ENCODE data around the gene PLEKHH2. TPM values are rescaled to one million over a fixed set of nuclear protein-coding genes. Genes with fewer than 3 reads are reported as not detected.
A peak's percentile ranks its signal among the peaks of the same experiment; 100 is the strongest.
"Not testable (repeated sequence)": the region's sequence is repeated elsewhere in the genome, so short reads cannot be mapped to it uniquely, and the experiment has no call there.

Gene PLEKHH2
- total RNA-seq, 3 donors from 2014 or later = 42.1 to 67.2 (median 63.5) TPM

GRCh38 chr2:43631618-43632317 lies 5.3 kb upstream of the PLEKHH2 start:
- peak overlapping the region in 1 of 2 donors; percentile 41 for H3K27ac ChIP-seq
- no peak overlapping the region for H3K4me3 ChIP-seq
- no peaks in the 10 kb centered on the region for H3K36me3 ChIP-seq
- intact Hi-C loops (cut with DNase I; ENCODE audit: low total_unique reads) = no loop called here
- no peaks in the 10 kb centered on the region for H3K4me1 ChIP-seq
- H3K9me3 ChIP-seq = no peaks in the 10 kb centered on the region
- H3K27me3 ChIP-seq = no peaks in the 10 kb centered on the region
- no peak for DNase-seq (ENCODE audit: low spot score in 2 of 2)
- TF ChIP-seq POLR2AphosphoS5 (IDR thresholded peaks at IDR 0.05) = no peak
- no peak for TF ChIP-seq POLR2A (IDR thresholded peaks at IDR 0.05)
- no peak for TF ChIP-seq CTCF (IDR thresholded peaks at IDR 0.05)

- no peaks in the 10 kb centered on the region for H3K27me3 ChIP-seq
- DNase-seq (ENCODE audit: low spot score in 2 of 2) = no peak
- no peaks in the 10 kb centered on the region for H3K36me3 ChIP-seq
- peak overlapping the region; percentile 15 to 35 for H3K27ac ChIP-seq
- no peaks in the 10 kb centered on the region for H3K9me3 ChIP-seq
- intact Hi-C loops (cut with DNase I; ENCODE audit: low total_unique reads) = no loop called here
- TF ChIP-seq CTCF (IDR thresholded peaks at IDR 0.05) (no peak), POLR2A (IDR thresholded peaks at IDR 0.05) (no peak), POLR2AphosphoS5 (IDR thresholded peaks at IDR 0.05) (no peak)
- no peaks in the 10 kb centered on the region for H3K4me1 ChIP-seq
- peak overlapping the region in 1 of 3 donors; percentile 16 for H3K4me3 ChIP-seq
Observed at GRCh38 chr2:43634604-43635306, 2.3 kb upstream of the PLEKHH2 start.

GRCh38 chr2:43636153-43636552 lies 907 bp upstream of the PLEKHH2 start:
- H3K4me1 ChIP-seq; H3K4me3 ChIP-seq; DNase-seq (ENCODE audit: low spot score in 2 of 2); H3K36me3 ChIP-seq; intact Hi-C loops (cut with DNase I; ENCODE audit: low total_unique reads); H3K27ac ChIP-seq; H3K27me3 ChIP-seq; H3K9me3 ChIP-seq: not testable (repeated sequence)

- Histone ChIP-seq H3K36me3 (no peaks in the 10 kb centered on the region), H3K27me3 (no peaks in the 10 kb centered on the region), H3K4me3 (peak overlapping the region; percentile 89 to 95 (median 95)), H3K27ac (peak overlapping the region; percentile 89 to 91), H3K4me1 (no peaks in the 10 kb centered on the region), H3K9me3 (no peaks in the 10 kb centered on the region)
- no peak for DNase-seq (ENCODE audit: low spot score in 2 of 2)
- TF ChIP-seq POLR2AphosphoS5 (IDR thresholded peaks at IDR 0.05) = no peak
- intact Hi-C loops (cut with DNase I; ENCODE audit: low total_unique reads) = no loop called here
Observed at GRCh38 chr2:43636621-43637020, 439 bp upstream of the PLEKHH2 start.

GRCh38 chr2:43642363-43642762 lies 5.3 kb downstream of the PLEKHH2 start:
- intact Hi-C loops (cut with DNase I; ENCODE audit: low total_unique reads) = no loop called here
- H3K27ac ChIP-seq = no peak overlapping the region
- H3K4me3 ChIP-seq = no peak overlapping the region
- H3K9me3 ChIP-seq = no peaks in the 10 kb centered on the region
- TF ChIP-seq POLR2A (IDR thresholded peaks at IDR 0.05) (no peak), CTCF (IDR thresholded peaks at IDR 0.05) (no peak), POLR2AphosphoS5 (IDR thresholded peaks at IDR 0.05) (no peak)
- H3K4me1 ChIP-seq = no peaks in the 10 kb centered on the region
- H3K36me3 ChIP-seq = no peaks in the 10 kb centered on the region
- no peaks in the 10 kb centered on the region for H3K27me3 ChIP-seq
- no peak for DNase-seq (ENCODE audit: low spot score in 2 of 2)

GRCh38 chr2:43643680-43644079 lies 6.6 kb downstream of the PLEKHH2 start:
- H3K36me3 ChIP-seq = no peaks in the 10 kb centered on the region
- intact Hi-C loops (cut with DNase I; ENCODE audit: low total_unique reads) = no loop called here
- H3K4me1 ChIP-seq = no peaks in the 10 kb centered on the region
- DNase-seq (ENCODE audit: low spot score in 2 of 2) = no peak
- H3K9me3 ChIP-seq = no peaks in the 10 kb centered on the region
- no peak overlapping the region for H3K27ac ChIP-seq
- TF ChIP-seq POLR2A (IDR thresholded peaks at IDR 0.05) (no peak), POLR2AphosphoS5 (IDR thresholded peaks at IDR 0.05) (no peak), CTCF (IDR thresholded peaks at IDR 0.05) (no peak)
- H3K4me3 ChIP-seq = no peak overlapping the region
- H3K27me3 ChIP-seq = no peaks in the 10 kb centered on the region

All from breast epithelium (tissue), 4 donors.